HG02852 (cell line): ENCODE results near the gene PTOV1.

Experiments
- ATAC-seq: cut with Tn5 transposase; IDR thresholded peaks from one replicate; pipeline ENCODE4 v1.9.1; 2021; ENCODE audit warnings: mild to moderate bottlenecking, moderate library complexity; ENCODE audit not compliant: unreplicated experiment

The PTOV1 gene

GRCh38 chr19:49843265-49843664 is 7.7 kb upstream of the PTOV1 start:
- ATAC-seq = no peak

- ATAC-seq = no peak
Observed at GRCh38 chr19:49844138-49845095, 6.5 kb upstream of the PTOV1 start.

- ATAC-seq = no peak
Observed at GRCh38 chr19:49845414-49845813, 5.5 kb upstream of the PTOV1 start.

GRCh38 chr19:49846408-49846807 is 4.6 kb upstream of the PTOV1 start:
- ATAC-seq = no peak

- no peak for ATAC-seq
Observed at GRCh38 chr19:49847731-49848696, 2.9 kb upstream of the PTOV1 start.

- ATAC-seq = no peak
Observed at GRCh38 chr19:49848938-49849337, 2.0 kb upstream of the PTOV1 start.

- no peak for ATAC-seq
Observed at GRCh38 chr19:49849433-49850220, 1.3 kb upstream of the PTOV1 start.

GRCh38 chr19:49850221-49850486 is 805 bp upstream of the PTOV1 start:
- no peak for ATAC-seq

GRCh38 chr19:49851456-49852259 is 699 bp downstream of the PTOV1 start:
- ATAC-seq = no peak

GRCh38 chr19:49852631-49853126 is 1.7 kb downstream of the PTOV1 start:
- ATAC-seq = no peak

GRCh38 chr19:49853852-49854377 is 3.0 kb downstream of the PTOV1 start:
- ATAC-seq = no peak

GRCh38 chr19:49854378-49855263 is 3.7 kb downstream of the PTOV1 start:
- no peak for ATAC-seq

GRCh38 chr19:49855277-49855675 is 4.3 kb downstream of the PTOV1 start:
- ATAC-seq = no peak

- ATAC-seq = no peak
Observed at GRCh38 chr19:49855676-49856573, 5.0 kb downstream of the PTOV1 start.

- ATAC-seq = no peak
Observed at GRCh38 chr19:49856574-49857021, 5.6 kb downstream of the PTOV1 start.

- ATAC-seq = no peak
Observed at GRCh38 chr19:49857061-49857837, 6.3 kb downstream of the PTOV1 start.

- ATAC-seq = no peak
Observed at GRCh38 chr19:49857838-49858087, 6.8 kb downstream of the PTOV1 start.
